WTC11 (cell line): ENCODE measurements around the gene SLC48A1.

Source experiments
- AFF4 ChIP-seq: sonication (generic); formaldehyde crosslinking; IDR thresholded peaks from 2 replicates; pipeline ENCODE4 v1.8.1; 2023; ENCODE audit warnings: mild to moderate bottlenecking, missing genetic modification reagents, borderline replicate concordance
- CTCF ChIP-seq: fragments of 200-600 bp; IDR thresholded peaks from 2 replicates; pipeline ENCODE4 v1.8.0; 2022; ENCODE audit warnings: antibody characterized with exemption
- FOXK1 ChIP-seq: sonication (generic); formaldehyde crosslinking; IDR thresholded peaks from 2 replicates; pipeline ENCODE4 v1.8.0; 2022; ENCODE audit warnings: mild to moderate bottlenecking, moderate library complexity, missing genetic modification reagents
- SMAD3 ChIP-seq: sonication (generic); formaldehyde crosslinking; IDR thresholded peaks from 2 replicates; pipeline ENCODE4 v1.8.0; 2022; ENCODE audit warnings: missing genetic modification reagents, mild to moderate bottlenecking, borderline replicate concordance
- ZNF416 ChIP-seq: fragments of 250-450 bp; sonication (Bioruptor Pico); IDR thresholded peaks from 2 replicates; pipeline ENCODE4 v1.9.0; 2021; ENCODE audit warnings: mild to moderate bottlenecking, inconsistent platforms
- TF ChIP-seq, protein P1 (sequence below): sonication (generic); formaldehyde crosslinking; IDR thresholded peaks from 2 replicates; pipeline ENCODE4 v1.8.0; 2022; ENCODE audit warnings: mild to moderate bottlenecking, missing genetic modification reagents

DNA sequence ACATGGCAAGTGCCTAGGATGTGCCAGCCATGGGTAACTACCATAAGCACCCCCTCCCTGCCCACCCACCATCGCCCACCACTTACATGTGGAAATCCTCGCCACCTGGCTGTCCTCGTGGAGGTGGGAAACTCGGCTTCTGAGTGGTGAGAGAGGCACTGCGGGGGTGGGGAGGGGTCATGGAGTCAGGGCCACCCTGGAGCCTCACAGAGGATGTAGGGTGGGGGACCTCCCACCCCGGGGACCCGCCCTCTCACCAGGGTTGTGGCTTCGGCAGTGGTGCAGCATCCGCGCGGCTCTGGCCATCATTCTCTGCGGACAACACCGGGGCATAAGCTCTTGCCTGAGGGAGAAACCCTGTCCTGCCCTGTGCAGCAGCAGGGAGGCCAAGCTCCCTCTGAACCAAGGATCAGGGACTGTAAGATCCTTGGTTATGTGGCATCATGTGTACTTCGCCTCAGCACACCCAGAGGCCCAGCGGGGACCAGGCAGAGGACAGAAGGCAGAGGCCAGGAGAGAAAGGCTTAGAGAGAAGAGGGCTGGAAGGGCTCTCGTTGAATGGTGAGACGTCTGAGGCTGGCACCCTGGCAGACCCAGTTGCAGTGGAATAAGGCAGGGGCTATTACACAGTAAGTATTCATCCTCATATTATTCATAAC, 35.0 kb upstream of the SLC48A1 start:
- no peak for TF ChIP-seq ZNF416 (CRISPR knock-in tag)
- TF ChIP-seq FOXK1 (CRISPR knock-in tag) = no peak
- TF ChIP-seq SMAD3 (CRISPR knock-in tag) = no peak
- no peak for TF ChIP-seq AFF4 (CRISPR knock-in tag)
- TF ChIP-seq, protein P1, sequence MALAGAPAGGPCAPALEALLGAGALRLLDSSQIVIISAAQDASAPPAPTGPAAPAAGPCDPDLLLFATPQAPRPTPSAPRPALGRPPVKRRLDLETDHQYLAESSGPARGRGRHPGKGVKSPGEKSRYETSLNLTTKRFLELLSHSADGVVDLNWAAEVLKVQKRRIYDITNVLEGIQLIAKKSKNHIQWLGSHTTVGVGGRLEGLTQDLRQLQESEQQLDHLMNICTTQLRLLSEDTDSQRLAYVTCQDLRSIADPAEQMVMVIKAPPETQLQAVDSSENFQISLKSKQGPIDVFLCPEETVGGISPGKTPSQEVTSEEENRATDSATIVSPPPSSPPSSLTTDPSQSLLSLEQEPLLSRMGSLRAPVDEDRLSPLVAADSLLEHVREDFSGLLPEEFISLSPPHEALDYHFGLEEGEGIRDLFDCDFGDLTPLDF (CRISPR knock-in tag) = no peak
- no peak for TF ChIP-seq CTCF
